NCI-H2227 (cell line): Measurements from ENCODE around the gene ANAPC4.
"Not testable (repeated sequence)": the region's sequence is repeated elsewhere in the genome, so short reads cannot be mapped to it uniquely, and the experiment has no call there.

ENCODE experiments used
- DNase-seq: peaks from one replicate; lab custom pipeline; 2025; ENCODE audit not compliant: unreplicated experiment; lab: John Stamatoyannopoulos, UW

The ANAPC4 gene

GRCh38 chr4:25376754-25377571, at the start of gene ANAPC4:
Gene ANAPC4, plus strand, starts transcription at chr4:25377263. Its CDS starts 165 bp downstream, at chr4:25377428.
- DNase-seq, result peak; percentile 91

GRCh38 chr4:25328463-25328862, 48.6 kb upstream of the ANAPC4 start:
- DNase-seq, result not testable (repeated sequence)

GRCh38 chr4:25330335-25330734, 46.7 kb upstream of the ANAPC4 start:
- no peak for DNase-seq

- DNase-seq, result no peak
Measured at GRCh38 chr4:25330905-25331808, 45.9 kb upstream of the ANAPC4 start.

- DNase-seq, result no peak
Measured at GRCh38 chr4:25343671-25344070, 33.4 kb upstream of the ANAPC4 start.

GRCh38 chr4:25345744-25346143, 31.3 kb upstream of the ANAPC4 start:
- DNase-seq, result no peak

- no peak for DNase-seq
Measured at GRCh38 chr4:25346913-25347312, 30.1 kb upstream of the ANAPC4 start.

GRCh38 chr4:25347473-25347872, 29.6 kb upstream of the ANAPC4 start:
- no peak for DNase-seq

GRCh38 chr4:25347971-25348370, 29.1 kb upstream of the ANAPC4 start:
- no peak for DNase-seq

GRCh38 chr4:25350561-25350960, 26.5 kb upstream of the ANAPC4 start:
- DNase-seq, result no peak

- no peak for DNase-seq
Measured at GRCh38 chr4:25351777-25352416, 25.2 kb upstream of the ANAPC4 start.

GRCh38 chr4:25356068-25356467, 21.0 kb upstream of the ANAPC4 start:
- DNase-seq, result no peak

- DNase-seq, result no peak
Measured at GRCh38 chr4:25358515-25359275, 18.4 kb upstream of the ANAPC4 start.

- DNase-seq, result no peak
Measured at GRCh38 chr4:25361253-25361652, 15.8 kb upstream of the ANAPC4 start.

GRCh38 chr4:25367004-25367621, 9.9 kb upstream of the ANAPC4 start:
- DNase-seq, result peak; percentile 28

GRCh38 chr4:25367877-25368276, 9.2 kb upstream of the ANAPC4 start:
- no peak for DNase-seq

- DNase-seq, result no peak
Measured at GRCh38 chr4:25368315-25368714, 8.7 kb upstream of the ANAPC4 start.

- DNase-seq, result no peak
Measured at GRCh38 chr4:25370242-25370641, 6.8 kb upstream of the ANAPC4 start.

- not testable (repeated sequence) for DNase-seq
Measured at GRCh38 chr4:25372549-25372948, 4.5 kb upstream of the ANAPC4 start.
